ENCODE measurements around the gene MED15. TPM values are rescaled to one million over a fixed set of nuclear protein-coding genes. Genes with fewer than 3 reads are reported as not detected.

The MED15 gene
- total RNA-seq, 1 donor from 2014 or later, result 83.6 TPM

GRCh38 chr22:20625270-20625669, 117.9 kb downstream of the MED15 start:
- H3K36me3 Mint-ChIP-seq (ENCODE audit: unreplicated experiment), result peaks cover 5% of the 10 kb centered on the region
- H3K27me3 Mint-ChIP-seq (ENCODE audit: unreplicated experiment), result peaks cover under 1% of the 10 kb centered on the region
- no peak overlapping the region for H3K4me3 Mint-ChIP-seq (ENCODE audit: unreplicated experiment)
- no peak for TF ChIP-seq CTCF (IDR thresholded peaks at IDR 0.05; ENCODE audit: partially characterized antibody, unreplicated experiment)
- no peak overlapping the region for H3K27ac Mint-ChIP-seq (ENCODE audit: unreplicated experiment)
- DNase-seq, result no peak
- H3K4me1 Mint-ChIP-seq (ENCODE audit: low read depth, unreplicated experiment), result no peaks in the 10 kb centered on the region
- H3K9me3 Mint-ChIP-seq (ENCODE audit: unreplicated experiment), result peaks cover 3% of the 10 kb centered on the region

GRCh38 chr22:20626811-20627210, 119.4 kb downstream of the MED15 start:
- H3K36me3 Mint-ChIP-seq (ENCODE audit: unreplicated experiment), result peaks cover 8% of the 10 kb centered on the region
- no peak for TF ChIP-seq CTCF (IDR thresholded peaks at IDR 0.05; ENCODE audit: partially characterized antibody, unreplicated experiment)
- H3K27ac Mint-ChIP-seq (ENCODE audit: unreplicated experiment), result no peak overlapping the region
- peaks cover 3% of the 10 kb centered on the region for H3K9me3 Mint-ChIP-seq (ENCODE audit: unreplicated experiment)
- H3K4me1 Mint-ChIP-seq (ENCODE audit: low read depth, unreplicated experiment), result no peaks in the 10 kb centered on the region
- no peak overlapping the region for H3K4me3 Mint-ChIP-seq (ENCODE audit: unreplicated experiment)
- peaks cover 2% of the 10 kb centered on the region for H3K27me3 Mint-ChIP-seq (ENCODE audit: unreplicated experiment)
- DNase-seq, result no peak

GRCh38 chr22:20627432-20627831, 120.0 kb downstream of the MED15 start:
- no peak for TF ChIP-seq CTCF (IDR thresholded peaks at IDR 0.05; ENCODE audit: partially characterized antibody, unreplicated experiment)
- Mint-ChIP-seq H3K36me3 (ENCODE audit: unreplicated experiment) (peaks cover 8% of the 10 kb centered on the region), H3K4me3 (ENCODE audit: unreplicated experiment) (no peak overlapping the region), H3K9me3 (ENCODE audit: unreplicated experiment) (peaks cover 3% of the 10 kb centered on the region), H3K27ac (ENCODE audit: unreplicated experiment) (no peak overlapping the region), H3K4me1 (ENCODE audit: low read depth, unreplicated experiment) (no peaks in the 10 kb centered on the region), H3K27me3 (ENCODE audit: unreplicated experiment) (peaks cover 2% of the 10 kb centered on the region)
- DNase-seq, result no peak

GRCh38 chr22:20628081-20628939, 120.9 kb downstream of the MED15 start:
- no peak for DNase-seq
- no peak overlapping the region for H3K4me3 Mint-ChIP-seq (ENCODE audit: unreplicated experiment)
- H3K4me1 Mint-ChIP-seq (ENCODE audit: low read depth, unreplicated experiment), result no peaks in the 10 kb centered on the region
- TF ChIP-seq CTCF (IDR thresholded peaks at IDR 0.05; ENCODE audit: partially characterized antibody, unreplicated experiment), result no peak
- peaks cover 5% of the 10 kb centered on the region for H3K9me3 Mint-ChIP-seq (ENCODE audit: unreplicated experiment)
- peaks cover 2% of the 10 kb centered on the region for H3K27me3 Mint-ChIP-seq (ENCODE audit: unreplicated experiment)
- H3K27ac Mint-ChIP-seq (ENCODE audit: unreplicated experiment), result no peak overlapping the region
- H3K36me3 Mint-ChIP-seq (ENCODE audit: unreplicated experiment), result peaks cover 8% of the 10 kb centered on the region

- Mint-ChIP-seq H3K4me1 (ENCODE audit: low read depth, unreplicated experiment) (no peaks in the 10 kb centered on the region), H3K4me3 (ENCODE audit: unreplicated experiment) (no peak overlapping the region), H3K27ac (ENCODE audit: unreplicated experiment) (no peak overlapping the region), H3K36me3 (ENCODE audit: unreplicated experiment) (peaks cover 8% of the 10 kb centered on the region), H3K27me3 (ENCODE audit: unreplicated experiment) (peaks cover 2% of the 10 kb centered on the region), H3K9me3 (ENCODE audit: unreplicated experiment) (peaks cover 5% of the 10 kb centered on the region)
- no peak for TF ChIP-seq CTCF (IDR thresholded peaks at IDR 0.05; ENCODE audit: partially characterized antibody, unreplicated experiment)
- DNase-seq, result no peak
Observed at GRCh38 chr22:20629401-20629800, 122.0 kb downstream of the MED15 start.
